Body of pancreas (tissue), 4 donors: ENCODE measurements around the gene CSTPP1. TPM values are rescaled to one million over a fixed set of nuclear protein-coding genes. Genes with fewer than 3 reads are reported as not detected.
A peak's percentile ranks its signal among the peaks of the same experiment; 100 is the strongest.

Experiments
- ATAC-seq: fragments of 150-250 bp; one replicate; pipeline ENCODE4 v1.9.1; 2016
- DNase-seq, 4 donors: peaks; one replicate each; pipeline ENCODE4 v3.0.0-alpha.2; 2019
- H3K27ac ChIP-seq, 4 donors: fragments of 200-600 bp; sonication (generic); 1 replicate in 3 of 4; 2 replicates in 1 of 4; pipeline versions ENCODE4 v1.5.1 to v1.6.1; 2016 to 2019; ENCODE audit warnings: mild to moderate bottlenecking in 1 of 4, mixed read lengths in 1 of 4, moderate library complexity in 1 of 4
- H3K27me3 ChIP-seq, 2 donors: fragments of 200-600 bp; sonication (generic); one replicate each; pipeline ENCODE4 v1.6.0; 2016; ENCODE audit warnings: mild to moderate bottlenecking in 1 of 2
- H3K36me3 ChIP-seq, 2 donors: fragments of 200-600 bp; sonication (generic); replicated peaks in 1 of 2; 2 replicates each; pipeline ENCODE4 v1.5.1; 2016; ENCODE audit warnings: low read depth in 2 of 2; ENCODE audit not compliant: insufficient read depth in 1 of 2
- H3K4me1 ChIP-seq: fragments of 200-600 bp; sonication (generic); one replicate; pipeline ENCODE4 v1.6.0; 2016
- H3K4me3 ChIP-seq, 2 donors: fragments of 200-600 bp; sonication (generic); 1 replicate in 1 of 2; 2 replicates in 1 of 2; pipeline ENCODE4 v1.5.1; 2016 to 2019
- H3K9me3 ChIP-seq, 3 donors: fragments of 200-600 bp; sonication (generic); 1 replicate in 2 of 3; 2 replicates in 1 of 3; pipeline ENCODE4 v1.5.1; 2016
- POLR2A ChIP-seq, 3 donors: fragments of 450-650 bp; IDR thresholded peaks; one replicate each; pipeline ENCODE4 v1.6.1; 2016; ENCODE audit warnings: antibody characterized with exemption in 3 of 3, mild to moderate bottlenecking in 2 of 3
- WGBS, 2 donors: methylation state at CpG; one replicate each; pipeline ENCODE4 v1.1.5; 2017; 5-methylcytosine and 5-hydroxymethylcytosine counted together
- intact Hi-C: fragments of 100-400 bp; cut with DNase I; formaldehyde crosslinking; loops from one replicate; pipeline ENCODE4 v1.15.1; 2023
- total RNA-seq, 2 donors: library from RNA; depleted of rRNA; stranded (reverse); fragments of >200 nt; gene quantifications; one replicate each; pipeline ENCODE4 v1.1.0, GENCODE V29; 2016
- TF ChIP-seq, protein P1 (sequence below), 7 experiments: fragments of 450-650 bp in 4 of 7; fragments of 200-600 bp in 3 of 7; sonication (generic) in 3 of 7; IDR thresholded peaks; one replicate each; pipeline ENCODE4 v1.5.1; 2016 to 2019; ENCODE audit warnings: antibody characterized with exemption in 7 of 7

The CSTPP1 gene
- total RNA-seq, 2 donors from 2014 or later: 11.2 to 13.2 TPM

DNA sequence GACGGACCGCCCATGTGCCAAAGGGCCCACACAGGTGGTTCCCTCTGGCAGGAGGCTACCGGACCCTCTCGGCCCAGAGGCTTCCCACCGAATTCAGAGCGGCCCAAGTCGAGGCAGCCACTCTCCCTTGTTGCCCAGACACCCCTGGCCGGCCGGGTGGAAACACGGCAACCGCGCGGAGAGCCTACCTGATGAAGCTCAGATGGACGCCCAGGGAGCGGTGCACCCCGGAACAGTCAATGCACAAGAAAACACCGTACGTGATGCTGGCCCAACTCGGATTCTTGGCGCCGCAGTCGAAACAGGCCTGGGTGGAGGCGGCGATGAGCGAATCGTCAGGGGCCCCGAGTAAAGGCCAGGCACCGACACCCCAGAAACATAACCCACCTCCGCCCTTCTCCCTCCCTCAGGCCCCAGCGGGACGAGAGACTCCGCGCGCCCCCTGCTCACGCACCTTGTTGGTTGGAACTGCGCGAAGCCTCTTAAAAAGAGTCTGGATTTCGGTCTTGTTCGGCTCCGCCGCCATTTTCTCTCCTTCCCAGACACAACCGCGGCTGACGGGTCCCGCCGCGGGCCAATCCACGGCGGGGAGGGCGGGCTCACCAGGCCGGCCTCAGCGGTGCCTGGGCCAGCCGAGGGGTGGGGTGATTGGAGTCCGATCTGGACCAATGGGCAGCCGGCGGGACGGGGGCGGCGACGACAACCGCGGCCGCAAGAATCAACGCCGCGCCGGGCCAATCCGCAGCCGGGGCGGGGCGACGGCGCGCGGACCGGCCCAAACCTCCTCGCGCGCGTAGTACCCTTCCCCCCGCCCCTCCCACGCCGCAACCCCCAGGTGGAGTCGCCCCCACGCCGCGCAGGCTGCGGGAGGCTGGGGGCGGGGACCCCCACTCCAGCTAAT, 240.0 kb downstream of the CSTPP1 start, which contains the start of gene ARFGAP2:
Gene ARFGAP2 (minus strand): TSS at position 552 of the 901 bp plus-strand sequence. CDS start 26 bp downstream, at position 526.
- ATAC-seq (peak; percentile 98), DNase-seq (peak; percentile 96 to 99 (median 98))
- no peaks in the 10 kb centered on the region for H3K27me3 ChIP-seq
- H3K9me3 ChIP-seq: no peaks in the 10 kb centered on the region
- TF ChIP-seq, protein P1, sequence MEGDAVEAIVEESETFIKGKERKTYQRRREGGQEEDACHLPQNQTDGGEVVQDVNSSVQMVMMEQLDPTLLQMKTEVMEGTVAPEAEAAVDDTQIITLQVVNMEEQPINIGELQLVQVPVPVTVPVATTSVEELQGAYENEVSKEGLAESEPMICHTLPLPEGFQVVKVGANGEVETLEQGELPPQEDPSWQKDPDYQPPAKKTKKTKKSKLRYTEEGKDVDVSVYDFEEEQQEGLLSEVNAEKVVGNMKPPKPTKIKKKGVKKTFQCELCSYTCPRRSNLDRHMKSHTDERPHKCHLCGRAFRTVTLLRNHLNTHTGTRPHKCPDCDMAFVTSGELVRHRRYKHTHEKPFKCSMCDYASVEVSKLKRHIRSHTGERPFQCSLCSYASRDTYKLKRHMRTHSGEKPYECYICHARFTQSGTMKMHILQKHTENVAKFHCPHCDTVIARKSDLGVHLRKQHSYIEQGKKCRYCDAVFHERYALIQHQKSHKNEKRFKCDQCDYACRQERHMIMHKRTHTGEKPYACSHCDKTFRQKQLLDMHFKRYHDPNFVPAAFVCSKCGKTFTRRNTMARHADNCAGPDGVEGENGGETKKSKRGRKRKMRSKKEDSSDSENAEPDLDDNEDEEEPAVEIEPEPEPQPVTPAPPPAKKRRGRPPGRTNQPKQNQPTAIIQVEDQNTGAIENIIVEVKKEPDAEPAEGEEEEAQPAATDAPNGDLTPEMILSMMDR (IDR thresholded peaks at IDR 0.05): no peak
- TF ChIP-seq POLR2A (IDR thresholded peaks at IDR 0.05): peak; percentile 42 to 53 (median 43)
- peaks cover 0 to 16% of the 10 kb centered on the region in 2 donors for H3K36me3 ChIP-seq
- intact Hi-C loops: loop anchor here (5.0 kb wide), 1 partner anchor 41 kb away; no protein-coding TSS in a partner anchor
- WGBS, 2 donors: 0% methylated on average over 32 to 87 of the region's 89 CpGs
- H3K4me1 ChIP-seq: peaks cover 48% of the 10 kb centered on the region
- peak within 1 kb of the TSS; percentile 98 to 100 (median 98) for H3K27ac ChIP-seq
- peak within 1 kb of the TSS; percentile 90 to 93 for H3K4me3 ChIP-seq

DNA sequence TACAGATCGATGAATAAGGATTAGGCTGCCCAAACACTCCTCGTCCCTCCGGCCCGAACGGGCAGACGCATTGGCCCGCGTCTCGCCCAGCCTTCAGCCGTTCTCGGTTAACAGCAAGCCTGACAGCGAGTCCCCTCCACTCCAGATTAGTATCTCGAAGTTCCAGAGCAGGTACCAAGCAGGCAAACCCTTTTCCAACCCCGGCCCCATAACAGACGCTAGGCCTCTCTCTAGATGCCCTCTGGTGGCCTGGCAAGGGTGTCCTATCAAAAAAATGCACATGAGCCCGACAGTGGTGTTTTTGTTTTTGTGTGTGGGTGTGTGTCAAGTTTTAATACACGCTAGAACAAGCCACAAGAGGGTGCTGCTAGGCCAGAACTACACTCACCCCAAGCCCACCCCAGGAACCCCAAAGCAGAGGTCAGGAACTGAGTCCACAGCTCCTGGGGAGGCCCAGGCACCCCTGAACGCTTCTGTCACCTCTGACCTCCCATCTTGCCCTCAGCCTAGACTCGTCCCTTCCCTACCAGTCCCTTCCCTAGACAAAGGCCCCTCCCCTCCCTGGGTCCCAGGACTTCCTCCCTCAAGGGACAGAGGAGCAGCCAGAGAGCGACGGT, 240.8 kb downstream of the CSTPP1 start:
- 5 to 9% methylated on average over 6 to 21 of the region's 21 CpGs for WGBS, 2 donors
- H3K4me1 ChIP-seq: peaks cover 44% of the 10 kb centered on the region
- TF ChIP-seq POLR2A (IDR thresholded peaks at IDR 0.05): peak in 2 of 3 donors; percentile 9 to 48
- TF ChIP-seq, protein P1 (IDR thresholded peaks at IDR 0.05): peak; percentile 42 to 94 (median 76)
- H3K9me3 ChIP-seq: no peaks in the 10 kb centered on the region
- ATAC-seq: peak; percentile 64
- no peaks in the 10 kb centered on the region for H3K27me3 ChIP-seq
- intact Hi-C loops: loop anchor here (5.0 kb wide), 1 partner anchor 40 kb away; no protein-coding TSS in a partner anchor
- peak overlapping the region; percentile 98 to 100 (median 98) for H3K27ac ChIP-seq
- H3K36me3 ChIP-seq: peaks cover 0 to 10% of the 10 kb centered on the region in 2 donors
- DNase-seq: peak; percentile 72 to 85 (median 76)
- peak overlapping the region; percentile 31 to 45 for H3K4me3 ChIP-seq

DNA sequence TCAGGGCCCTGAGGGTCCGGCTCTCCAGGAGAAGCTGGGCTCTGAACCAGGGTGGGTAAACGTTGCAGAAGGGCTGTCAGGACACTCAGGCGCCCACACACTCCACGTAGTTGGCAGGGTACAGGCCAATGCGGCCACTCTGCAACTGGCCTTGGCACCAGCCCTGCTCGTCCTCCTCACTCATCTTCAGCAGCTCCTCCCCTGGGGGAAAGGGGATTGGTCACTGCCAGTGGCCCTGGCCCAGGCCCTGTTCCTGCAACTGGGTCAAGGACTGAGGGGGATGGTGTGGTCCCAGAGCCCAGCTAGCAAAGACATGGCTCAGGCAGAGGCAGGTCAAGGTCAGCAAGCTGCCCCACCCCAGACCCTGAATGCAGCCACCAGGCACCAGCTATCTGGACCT, 241.3 kb downstream of the CSTPP1 start:
- Histone ChIP-seq H3K4me1 (peaks cover 39% of the 10 kb centered on the region), H3K27ac (peak overlapping the region; percentile 98 to 100 (median 98)), H3K9me3 (no peaks in the 10 kb centered on the region), H3K4me3 (no peak overlapping the region), H3K36me3 (peaks cover 0 to 5% of the 10 kb centered on the region in 2 donors), H3K27me3 (no peaks in the 10 kb centered on the region)
- no peak for TF ChIP-seq POLR2A (IDR thresholded peaks at IDR 0.05)
- TF ChIP-seq, protein P1 (IDR thresholded peaks at IDR 0.05): no peak
- ATAC-seq: no peak
- intact Hi-C loops: loop anchor here (5.0 kb wide), 1 partner anchor 39 kb away; no protein-coding TSS in a partner anchor
- no peak for DNase-seq
- 20 to 46% methylated on average over 1 to 6 of the region's 6 CpGs for WGBS, 2 donors

DNA sequence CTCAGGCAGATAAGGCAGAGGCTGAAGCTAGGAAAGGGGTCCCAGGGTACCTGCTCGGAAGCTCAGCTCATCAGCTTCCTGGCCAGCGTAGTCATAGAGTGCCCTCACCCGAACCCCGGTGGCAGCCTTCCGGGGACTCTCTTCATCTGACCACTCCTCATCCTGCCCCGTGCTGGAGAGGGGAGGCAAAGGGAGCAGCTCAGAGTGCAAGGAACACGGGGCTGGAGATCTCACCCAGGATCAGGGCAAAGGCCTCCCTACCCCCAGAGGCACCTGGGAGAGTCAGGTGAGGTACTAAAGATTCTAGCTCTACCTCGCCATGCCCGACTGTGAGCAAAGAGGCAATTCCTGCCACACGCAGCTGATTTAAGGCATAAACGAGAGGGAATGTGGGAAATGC, 241.8 kb downstream of the CSTPP1 start:
- H3K4me3 ChIP-seq: no peak overlapping the region
- peaks cover 0 to 3% of the 10 kb centered on the region in 2 donors for H3K36me3 ChIP-seq
- no peaks in the 10 kb centered on the region for H3K27me3 ChIP-seq
- WGBS, 2 donors: 78 to 81% methylated on average over 9 to 11 of the region's 11 CpGs
- DNase-seq (no peak), ATAC-seq (no peak)
- H3K9me3 ChIP-seq: no peaks in the 10 kb centered on the region
- H3K4me1 ChIP-seq: peaks cover 34% of the 10 kb centered on the region
- H3K27ac ChIP-seq: peak overlapping the region; percentile 98 to 100 (median 98)
- no peak for TF ChIP-seq POLR2A (IDR thresholded peaks at IDR 0.05)
- TF ChIP-seq, protein P1 (IDR thresholded peaks at IDR 0.05): no peak
- intact Hi-C loops: loop anchor here (5.0 kb wide), 1 partner anchor 39 kb away; no protein-coding TSS in a partner anchor
